Endothelial cell of umbilical vein (primary cell): ENCODE results near the gene TNFRSF1B. TPM values are rescaled to one million over a fixed set of nuclear protein-coding genes. Genes with fewer than 3 reads are reported as not detected.

ENCODE experiments used
- BruUV-seq: library from RNA; stranded (reverse); fragments of 400-500 nt; replicated peaks from 2 replicates; lab custom pipeline; 2021; lab: Mats Ljungman, UMichigan
- CTCF ChIA-PET: fragments of 300-600, 350-600 bp; sonication (Branson Sonifier 250); formaldehyde crosslinking; loops from one replicate; lab custom pipeline; 2021; ENCODE audit warnings: antibody characterized with exemption, inconsistent platforms; lab: Charles Lee
- POLR2A ChIA-PET: fragments of 300-600, 350-600 bp; sonication (Branson Sonifier 250); formaldehyde crosslinking; loops from one replicate; lab custom pipeline; 2021; ENCODE audit warnings: antibody characterized with exemption, inconsistent platforms; lab: Charles Lee
- DNase-seq: peaks from one replicate; pipeline ENCODE4 v3.0.0-alpha.2; 2011; ENCODE audit warnings: low read depth, low spot score
- FAIRE-seq: peaks from 2 replicates; lab custom pipeline; 2011; peaks lifted over from hg19 to GRCh38; lab: Jason Lieb, UNC
- H2AFZ ChIP-seq: 2 replicates; pipeline ENCODE4 v1.6.0; 2012; ENCODE audit warnings: low read depth, low read length, control low read depth, inconsistent platforms
- H3K27ac ChIP-seq: 2 replicates; pipeline ENCODE4 v1.5.1; 2011; ENCODE audit warnings: low read depth, mild to moderate bottlenecking, control low read depth, low read length, moderate library complexity; ENCODE audit not compliant: insufficient read depth
- H3K27me3 ChIP-seq, 2 experiments: 2 replicates each; pipeline versions ENCODE4 v1.6.0 to v1.6.1; 2011; ENCODE audit warnings: low read length in 2 of 2, mixed read lengths in 1 of 2; ENCODE audit not compliant: control insufficient read depth in 2 of 2, insufficient read depth in 2 of 2
- H3K36me3 ChIP-seq, 2 experiments: 2 replicates in 1 of 2; 3 replicates in 1 of 2; pipeline ENCODE4 v1.5.1; 2011; ENCODE audit warnings: low read length in 2 of 2, mild to moderate bottlenecking in 1 of 2, moderate library complexity in 1 of 2; ENCODE audit not compliant: control insufficient read depth in 2 of 2, insufficient read depth in 2 of 2; ENCODE audit errors: extremely low read depth in 1 of 2
- H3K4me1 ChIP-seq: 3 replicates; pipeline ENCODE4 v1.5.1; 2011; ENCODE audit warnings: mild to moderate bottlenecking, low read length; ENCODE audit not compliant: control insufficient read depth, insufficient read depth; ENCODE audit errors: extremely low read depth
- H3K4me2 ChIP-seq: 2 replicates; pipeline ENCODE4 v1.6.1; 2011; ENCODE audit warnings: low read length, control low read depth, mixed read lengths; ENCODE audit not compliant: insufficient read depth
- H3K4me3 ChIP-seq, 3 experiments: fragments of 200-600 bp in 1 of 3; sonication (generic), shearing (Covaris generic) in 1 of 3; replicated peaks in 1 of 3; 2 replicates each; pipeline ENCODE4 v1.5.1; 2011 to 2016; ENCODE audit warnings: control low read depth in 3 of 3, low read length in 3 of 3, mild to moderate bottlenecking in 2 of 3, inconsistent platforms in 1 of 3, low read depth in 1 of 3, moderate library complexity in 1 of 3; ENCODE audit not compliant: insufficient read depth in 1 of 3
- H3K79me2 ChIP-seq: 2 replicates; pipeline ENCODE4 v1.6.0; 2012; ENCODE audit warnings: low read length, inconsistent platforms; ENCODE audit not compliant: control insufficient read depth, insufficient read depth
- H3K9ac ChIP-seq: replicated peaks from 2 replicates; pipeline ENCODE3; 2011; ENCODE audit warnings: low read length, control low read depth; ENCODE audit not compliant: insufficient read depth; ENCODE audit errors: extremely low read depth
- H3K9me1 ChIP-seq: replicated peaks from 3 replicates; pipeline ENCODE4 v1.6.0; 2011; ENCODE audit warnings: mild to moderate bottlenecking, low read length; ENCODE audit not compliant: control insufficient read depth, insufficient read depth; ENCODE audit errors: extremely low read depth
- H3K9me3 ChIP-seq: replicated peaks from 2 replicates; pipeline ENCODE4 v1.5.1; 2012; ENCODE audit warnings: low read length, inconsistent platforms; ENCODE audit not compliant: control insufficient read depth, insufficient read depth
- H4K20me1 ChIP-seq: replicated peaks from 2 replicates; pipeline ENCODE3; 2011; ENCODE audit warnings: mild to moderate bottlenecking, low read length; ENCODE audit not compliant: control insufficient read depth, insufficient read depth; ENCODE audit errors: extremely low read depth
- CTCF ChIP-seq, 2 donors: IDR thresholded peaks; 1 replicate in 1 of 2; 2 replicates in 1 of 2; pipeline ENCODE4 v1.5.1; 2011; ENCODE audit warnings: low read length in 2 of 2, mild to moderate bottlenecking in 2 of 2, moderate library complexity in 2 of 2, control low read depth in 1 of 2, inconsistent platforms in 1 of 2, low read depth in 1 of 2; ENCODE audit not compliant: insufficient read depth in 1 of 2; ENCODE audit errors: extremely low read depth in 1 of 2
- FOS ChIP-seq: IDR thresholded peaks from 2 replicates; pipeline ENCODE4 v1.6.1; 2011; ENCODE audit warnings: mild to moderate bottlenecking, low read length, moderate library complexity, borderline replicate concordance; ENCODE audit not compliant: insufficient read depth
- GATA2 ChIP-seq: IDR thresholded peaks from 2 replicates; pipeline ENCODE4 v1.7.0; 2011; ENCODE audit warnings: low read depth, mild to moderate bottlenecking, moderate library complexity, mixed read lengths, low read length; ENCODE audit not compliant: insufficient read length, insufficient read depth
- JUN ChIP-seq: IDR thresholded peaks from 2 replicates; pipeline ENCODE4 v1.6.1; 2011; ENCODE audit warnings: borderline replicate concordance, low read depth; ENCODE audit not compliant: insufficient read length, insufficient read depth
- MYC ChIP-seq: IDR thresholded peaks from one replicate; pipeline ENCODE4 v1.6.1; 2011; ENCODE audit warnings: mild to moderate bottlenecking, low read depth, low read length
- POLR2A ChIP-seq: IDR thresholded peaks from 2 replicates; pipeline ENCODE4 v1.6.1; 2012; ENCODE audit warnings: low read depth, mild to moderate bottlenecking, control low read depth, low read length
- POLR2AphosphoS5 ChIP-seq: IDR thresholded peaks from 2 replicates; pipeline ENCODE4 v1.6.1; 2012; ENCODE audit warnings: low read depth, mild to moderate bottlenecking, control low read depth, low read length, moderate library complexity; ENCODE audit not compliant: insufficient read depth
- dilution Hi-C: fragments of 300-500 bp; cut with MboI; formaldehyde crosslinking; loops from one replicate; pipeline ENCODE4 v1.15.0; 2019; ENCODE audit warnings: low sequenced_read_pairs; ENCODE audit not compliant: extremely low pct_ligation_motif_present
- intact Hi-C: fragments of 100-400 bp; cut with micrococcal nuclease; formaldehyde crosslinking; loops from one replicate; pipeline ENCODE4 v1.10.0; 2022
- microRNA-seq: library from miRNA; unstranded; fragments of <30 nt; microRNA quantifications from one replicate; pipeline ENCODE4 v1.2.0, GENCODE V29; 2021; ENCODE audit warnings: borderline number of aligned reads, borderline replicate concordance
- polyA plus RNA-seq, 4 experiments: library from polyadenylated mRNA; depleted of rRNA in 3 of 4; stranded (reverse) in 3 of 4; unstranded in 1 of 4; fragments of >200 nt; gene quantifications; 2 replicates each; pipeline versions ENCODE4 v1.2.1 to v1.2.3, GENCODE V29; 2011 to 2012; ENCODE audit warnings: missing spikeins in 1 of 4
- small RNA-seq: library from RNA; depleted of rRNA; stranded (forward); fragments of <200 nt; gene quantifications from one replicate; pipeline ENCODE3, GENCODE V24; 2012; ENCODE audit warnings: low replicate concordance, low read depth; ENCODE audit not compliant: insufficient read depth, insufficient read length
- total RNA-seq: library from RNA; stranded (reverse); gene quantifications from 2 replicates; pipeline ENCODE4 v1.2.3, GENCODE V29; 2021
- TF ChIP-seq, protein P1 (sequence below): IDR thresholded peaks from 2 replicates; pipeline ENCODE4 v1.6.1; 2011; ENCODE audit not compliant: insufficient read depth, insufficient read length

Gene TNFRSF1B
- total and polyA plus RNA-seq, 2 donors (not counting 3 experiments of a cell fraction or from before 2014, with no cell fraction given) = 53.6 to 65.9 TPM

DNA sequence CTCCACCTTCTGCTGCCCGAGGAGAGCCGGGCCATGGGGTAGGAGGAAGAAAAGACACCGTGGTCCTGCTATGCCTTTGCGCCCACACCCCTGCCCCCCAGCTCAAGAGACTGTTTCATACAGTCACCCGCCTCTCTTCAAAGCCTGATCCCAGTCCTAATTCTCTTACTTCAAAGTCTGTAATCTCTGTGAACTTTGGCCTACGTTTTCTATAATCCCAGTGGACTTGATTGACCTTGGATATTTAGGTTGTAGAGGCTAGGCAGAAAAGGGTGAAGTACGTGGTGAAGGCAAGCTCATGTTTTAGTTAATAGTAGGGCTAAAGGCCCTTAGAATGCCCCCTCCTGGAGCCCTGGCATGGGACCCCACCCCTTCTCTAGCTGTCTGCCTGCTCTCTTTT, 91.5 kb downstream of the TNFRSF1B start:
- no peaks in the 10 kb centered on the region for H3K9me3 ChIP-seq
- H3K4me2 ChIP-seq = no peak overlapping the region
- POLR2A ChIA-PET = no interaction called here
- intact Hi-C loops = no loop called here
- H4K20me1 ChIP-seq = no peaks in the 10 kb centered on the region
- no peaks in the 10 kb centered on the region for H3K4me1 ChIP-seq
- H3K27ac ChIP-seq = no peak overlapping the region
- H3K27me3 ChIP-seq = no peaks in the 10 kb centered on the region
- no peak for FAIRE-seq
- H3K79me2 ChIP-seq = no peaks in the 10 kb centered on the region
- BruUV-seq = no TSS peak
- CTCF ChIA-PET = interaction anchor here (1.1 kb wide), 1 partner anchor 17 kb away, joined by 4 read pairs; no protein-coding TSS in a partner anchor
- no peak for TF ChIP-seq POLR2AphosphoS5
- TF ChIP-seq, protein P1, sequence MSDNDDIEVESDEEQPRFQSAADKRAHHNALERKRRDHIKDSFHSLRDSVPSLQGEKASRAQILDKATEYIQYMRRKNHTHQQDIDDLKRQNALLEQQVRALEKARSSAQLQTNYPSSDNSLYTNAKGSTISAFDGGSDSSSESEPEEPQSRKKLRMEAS = no peak
- TF ChIP-seq FOS = no peak
- TF ChIP-seq GATA2 = no peak
- TF ChIP-seq POLR2A = no peak
- no peak for TF ChIP-seq CTCF (IDR thresholded peaks at IDR 0.05; ENCODE audit: extremely low read depth in 1 of 2, insufficient read depth in 1 of 2, low read depth in 1 of 2, low read length in 2 of 2)
- TF ChIP-seq MYC = no peak
- no peak for TF ChIP-seq JUN
- H3K36me3 ChIP-seq = peaks cover 17 to 19% of the 10 kb centered on the region in 2 experiments
- no peak overlapping the region for H3K4me3 ChIP-seq
- dilution Hi-C loops = no loop called here
- no peaks in the 10 kb centered on the region for H3K9me1 ChIP-seq
- no peak overlapping the region for H3K9ac ChIP-seq
- DNase-seq = no peak
- no peak overlapping the region for H2AFZ ChIP-seq

Small RNA genes within 50 kb of the gene (microRNA-seq; reads per million reads assigned to microRNA genes)
- not detected for gene MIR4632
- not detected for gene MIR7846

Small RNA genes within 50 kb of the gene (small RNA-seq; reads per million reads assigned to genes)
- not detected for gene MIR4632
- gene RF00156 = not detected

Other genes starting within 250 kb of the TNFRSF1B start
- 52.9 and 56.1 TPM in 2 replicates for gene KIAA2013, start 240.6 kb upstream of the TNFRSF1B start, total RNA-seq
- 137 and 194 TPM in 2 replicates for gene KIAA2013, start 240.6 kb upstream of the TNFRSF1B start, polyA plus RNA-seq
- gene PLOD1, start 232.3 kb upstream of the TNFRSF1B start, total RNA-seq = 245 and 260 TPM in 2 replicates
- 412 and 424 TPM in 2 replicates for gene PLOD1, start 232.3 kb upstream of the TNFRSF1B start, polyA plus RNA-seq
- gene MFN2, start 186.5 kb upstream of the TNFRSF1B start, total RNA-seq = 66.6 and 82.4 TPM in 2 replicates
- 41.8 and 51.4 TPM in 2 replicates for gene MFN2, start 186.5 kb upstream of the TNFRSF1B start, polyA plus RNA-seq
- 30.1 and 32.3 TPM in 2 replicates for gene MIIP, start 147.5 kb upstream of the TNFRSF1B start, total RNA-seq
- gene MIIP, start 147.5 kb upstream of the TNFRSF1B start, polyA plus RNA-seq = 39.1 and 52.1 TPM in 2 replicates
- not detected in 2 replicates for gene TNFRSF8, start 103.7 kb upstream of the TNFRSF1B start, total RNA-seq
- gene TNFRSF8, start 103.7 kb upstream of the TNFRSF1B start, polyA plus RNA-seq = 0.35 and 0.47 TPM in 2 replicates
- gene VPS13D, start 63.0 kb downstream of the TNFRSF1B start, total RNA-seq = 41.7 and 48.5 TPM in 2 replicates
- gene VPS13D, start 63.0 kb downstream of the TNFRSF1B start, polyA plus RNA-seq = 12.7 and 13.6 TPM in 2 replicates